ENCODE measurements around the gene FMNL2.

GRCh38 chr2:152577579-152577978, 242.6 kb downstream of the FMNL2 start:
- TF ChIP-seq CTCF (IDR thresholded peaks at IDR 0.05) (no peak), POLR2A (IDR thresholded peaks at IDR 0.05) (no peak)

All from esophagus squamous epithelium (tissue), 4 donors.